Ramos (cell line): ENCODE data around the gene PARD3.
"Not testable (repeated sequence)": the region's sequence is repeated elsewhere in the genome, so short reads cannot be mapped to it uniquely, and the experiment has no call there.

Experiments
- in situ Hi-C: fragments of 300-500 bp; cut with MboI; formaldehyde crosslinking; loops from one replicate; pipeline ENCODE4 v1.14.3; 2022; ENCODE audit warnings: low sequenced_read_pairs; ENCODE audit not compliant: unreplicated experiment

The PARD3 gene

GRCh38 chr10:34748767-34749166, 66.3 kb downstream of the PARD3 start:
- in situ Hi-C loops, result no loop called here

- in situ Hi-C loops, result no loop called here
Observed at GRCh38 chr10:34748357-34748756, 66.7 kb downstream of the PARD3 start.

- in situ Hi-C loops, result no loop called here
Observed at GRCh38 chr10:34746094-34746493, 69.0 kb downstream of the PARD3 start.

GRCh38 chr10:34745244-34745643, 69.9 kb downstream of the PARD3 start:
- in situ Hi-C loops, result no loop called here

- in situ Hi-C loops, result no loop called here
Observed at GRCh38 chr10:34744590-34744989, 70.5 kb downstream of the PARD3 start.

- in situ Hi-C loops, result no loop called here
Observed at GRCh38 chr10:34743814-34744213, 71.3 kb downstream of the PARD3 start.

GRCh38 chr10:34742456-34742855, 72.6 kb downstream of the PARD3 start:
- in situ Hi-C loops, result no loop called here

GRCh38 chr10:34741087-34741486, 74.0 kb downstream of the PARD3 start:
- in situ Hi-C loops, result not testable (repeated sequence)

GRCh38 chr10:34740321-34740720, 74.8 kb downstream of the PARD3 start:
- in situ Hi-C loops, result no loop called here

- in situ Hi-C loops, result no loop called here
Observed at GRCh38 chr10:34739915-34740314, 75.2 kb downstream of the PARD3 start.

GRCh38 chr10:34737772-34738169, 77.3 kb downstream of the PARD3 start:
- in situ Hi-C loops, result no loop called here

- in situ Hi-C loops, result no loop called here
Observed at GRCh38 chr10:34736976-34737771, 77.9 kb downstream of the PARD3 start.

GRCh38 chr10:34734918-34735317, 80.2 kb downstream of the PARD3 start:
- in situ Hi-C loops, result no loop called here

- in situ Hi-C loops, result no loop called here
Observed at GRCh38 chr10:34732926-34733325, 82.2 kb downstream of the PARD3 start.

- in situ Hi-C loops, result no loop called here
Observed at GRCh38 chr10:34731885-34732701, 83.0 kb downstream of the PARD3 start.

GRCh38 chr10:34731213-34731612, 83.9 kb downstream of the PARD3 start:
- in situ Hi-C loops, result no loop called here

- in situ Hi-C loops, result no loop called here
Observed at GRCh38 chr10:34730726-34731125, 84.4 kb downstream of the PARD3 start.

GRCh38 chr10:34729619-34730018, 85.5 kb downstream of the PARD3 start:
- in situ Hi-C loops, result no loop called here

GRCh38 chr10:34728361-34728760, 86.7 kb downstream of the PARD3 start:
- in situ Hi-C loops, result no loop called here

GRCh38 chr10:34727595-34728033, 87.5 kb downstream of the PARD3 start:
- in situ Hi-C loops, result no loop called here

GRCh38 chr10:34726862-34727261, 88.2 kb downstream of the PARD3 start:
- in situ Hi-C loops, result no loop called here
